Activated T-cell treated with anti-CD3 and anti-CD28 coated beads, Interleukin-2, amount 50 U/mL, for 4 hours (primary cell): ENCODE results near the gene NKAIN1. TPM values are rescaled to one million over a fixed set of nuclear protein-coding genes. Genes with fewer than 3 reads are reported as not detected.
"Not testable (repeated sequence)": the region's sequence is repeated elsewhere in the genome, so short reads cannot be mapped to it uniquely, and the experiment has no call there.

ENCODE experiments used
- ATAC-seq, 2 donors: fragments of 200-7000 bp; cut with Tn5 transposase; one replicate each; pipeline ENCODE4 v1.10.0; 2021
- DNase-seq: peaks from one replicate; pipeline ENCODE4 v3.0.0-alpha.2; 2020
- H3K27me3 Mint-ChIP-seq: one replicate; pipeline ENCODE4 v1.8.0; 2021; ENCODE audit warnings: low read depth, mixed read lengths
- H3K36me3 Mint-ChIP-seq: one replicate; pipeline ENCODE4 v1.8.0; 2022; ENCODE audit warnings: mixed read lengths; ENCODE audit not compliant: insufficient read depth
- H3K4me1 Mint-ChIP-seq: one replicate; pipeline ENCODE4 v1.8.0; 2021; ENCODE audit warnings: low read depth, mixed read lengths
- H3K4me3 Mint-ChIP-seq: one replicate; pipeline ENCODE4 v1.8.0; 2021; ENCODE audit warnings: mild to moderate bottlenecking, moderate library complexity, mixed read lengths
- H3K9me3 Mint-ChIP-seq: one replicate; pipeline ENCODE4 v1.8.0; 2021; ENCODE audit warnings: mixed read lengths
- total RNA-seq, 3 donors: library from RNA; stranded (reverse); gene quantifications; one replicate each; pipeline ENCODE4 v1.2.1, GENCODE V29; 2021

Gene NKAIN1
- under 1 TPM in 1 of 3 donors, not detected in 2; 0.15 TPM for total RNA-seq

DNA sequence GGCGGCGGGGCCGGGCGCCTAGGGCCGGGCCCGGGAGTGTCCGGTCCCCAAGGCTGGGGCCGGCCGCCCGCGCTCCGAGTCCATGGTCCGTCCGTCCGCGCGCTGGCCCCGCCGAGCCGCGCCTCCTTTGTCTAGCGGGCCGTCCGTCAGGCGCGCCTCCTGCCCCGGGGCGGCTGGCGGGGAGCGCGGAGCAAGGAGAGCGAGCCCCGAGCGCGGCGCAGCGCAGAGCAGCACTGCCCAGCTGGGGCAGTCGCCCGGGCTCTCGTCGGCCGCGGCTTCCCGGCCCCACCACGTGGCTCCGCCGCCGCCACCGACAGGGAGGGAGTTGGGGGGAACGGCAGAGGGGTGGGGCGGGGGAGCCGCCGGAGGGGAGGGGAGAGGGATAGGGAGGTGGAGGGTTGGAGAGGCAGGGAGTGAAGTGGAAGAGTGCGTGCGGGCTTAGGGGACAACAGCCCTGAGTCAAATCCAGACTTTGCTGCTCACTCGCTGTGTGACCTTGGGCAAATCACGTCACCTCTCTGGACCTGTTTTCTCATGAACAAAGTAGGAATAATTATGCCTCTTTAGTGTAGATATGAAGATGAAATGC, at the start of gene NKAIN1:
Gene NKAIN1, minus strand, starts transcription at position 235 of the 589 bp plus-strand sequence. CDS start 340 bp downstream, outside the sequence.
- H3K4me3 Mint-ChIP-seq, result peak within 1 kb of the TSS; percentile 45
- peaks cover 48% of the 10 kb centered on the region for H3K27me3 Mint-ChIP-seq
- H3K36me3 Mint-ChIP-seq, result peaks cover 1% of the 10 kb centered on the region
- peaks cover 19% of the 10 kb centered on the region for H3K4me1 Mint-ChIP-seq
- ATAC-seq (peak; percentile 28 to 41), DNase-seq (no peak)
- no peaks in the 10 kb centered on the region for H3K9me3 Mint-ChIP-seq

DNA sequence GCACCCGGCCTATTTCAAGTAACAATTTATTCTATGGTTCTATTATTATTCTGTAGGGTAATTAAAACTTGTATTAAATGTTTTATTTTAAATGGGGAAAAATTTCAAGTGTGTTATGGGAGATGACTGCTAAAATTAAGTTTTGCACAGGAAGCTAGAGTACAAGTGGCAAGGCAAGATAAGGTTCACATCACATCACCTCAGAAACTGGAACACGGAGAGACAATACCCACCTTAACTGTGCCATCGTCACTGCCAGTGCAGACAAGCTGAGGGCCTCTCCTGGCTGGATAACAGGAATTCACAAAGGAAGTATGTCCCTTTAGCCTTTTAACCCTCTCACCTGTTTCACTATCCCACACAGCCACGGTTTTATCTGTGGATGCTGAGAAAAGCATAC, 49.3 kb upstream of the NKAIN1 start:
- Mint-ChIP-seq H3K4me3 (no peak overlapping the region), H3K9me3 (no peaks in the 10 kb centered on the region), H3K27me3 (no peaks in the 10 kb centered on the region), H3K4me1 (peaks cover 5% of the 10 kb centered on the region), H3K36me3 (peaks cover 47% of the 10 kb centered on the region)
- no peak for ATAC-seq
- no peak for DNase-seq

DNA sequence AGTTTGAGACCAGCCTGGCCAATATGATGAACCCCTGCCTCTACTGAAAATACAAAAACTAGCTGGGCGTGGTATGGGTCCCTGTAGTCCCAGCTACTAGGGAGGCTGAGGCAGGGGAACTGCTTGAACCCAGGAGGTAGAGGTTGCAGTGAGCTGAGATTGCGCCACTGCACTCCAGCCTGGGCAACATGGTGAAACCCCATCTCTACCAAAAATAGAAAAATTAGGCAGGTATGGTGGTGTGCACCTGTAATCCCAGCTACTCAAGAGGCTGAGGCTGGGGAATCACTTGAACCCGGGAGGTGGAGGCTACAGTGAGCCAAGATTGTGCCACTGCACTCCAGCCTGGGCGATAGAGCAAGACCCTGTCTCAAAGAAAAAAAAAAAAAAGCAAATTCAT, 48.1 kb upstream of the NKAIN1 start:
- not testable (repeated sequence) for H3K9me3 Mint-ChIP-seq, H3K27me3 Mint-ChIP-seq, H3K4me1 Mint-ChIP-seq, DNase-seq, H3K4me3 Mint-ChIP-seq, ATAC-seq
- peaks cover 46% of the 10 kb centered on the region for H3K36me3 Mint-ChIP-seq

DNA sequence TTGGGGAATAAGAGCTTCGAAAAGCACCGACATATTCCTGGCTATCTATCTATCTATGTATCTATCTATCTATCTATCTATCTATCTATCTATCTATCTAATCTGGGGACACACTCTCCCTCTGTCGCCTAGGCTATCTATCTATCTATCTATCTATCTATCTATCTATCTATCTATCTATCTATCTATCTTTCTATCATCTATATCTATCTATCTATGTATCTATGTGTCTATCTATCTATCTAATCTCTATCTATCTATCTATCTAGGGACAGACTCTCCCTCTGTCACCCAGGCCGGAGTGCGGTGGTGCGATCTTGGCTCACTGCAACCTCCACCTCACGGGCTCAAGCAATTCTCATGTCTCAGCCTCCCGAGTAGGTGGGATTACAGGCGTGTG, 42.7 kb upstream of the NKAIN1 start:
- not testable (repeated sequence) for H3K9me3 Mint-ChIP-seq, DNase-seq, ATAC-seq, H3K27me3 Mint-ChIP-seq, H3K4me1 Mint-ChIP-seq, H3K4me3 Mint-ChIP-seq
- H3K36me3 Mint-ChIP-seq, result peaks cover 47% of the 10 kb centered on the region

DNA sequence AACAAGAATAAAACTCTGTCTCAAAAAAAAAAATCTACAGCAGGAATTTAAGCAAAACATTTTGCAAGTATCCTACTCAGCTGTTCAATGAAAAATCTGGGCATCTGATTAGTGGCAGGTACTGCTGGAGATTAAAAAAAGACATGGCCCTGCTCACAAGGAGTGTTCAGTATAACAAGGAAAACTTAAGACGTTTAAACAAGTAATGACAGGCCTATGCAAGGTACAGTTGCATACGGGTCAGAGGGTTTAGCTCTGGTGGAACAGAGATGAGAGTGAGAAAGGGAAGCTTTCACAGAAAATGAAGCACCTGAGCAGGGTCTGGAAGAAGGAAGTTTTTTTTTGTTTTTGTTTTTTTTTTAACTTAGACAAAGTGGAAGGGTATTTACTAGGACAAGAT, 33.9 kb upstream of the NKAIN1 start:
- ATAC-seq (no peak), DNase-seq (no peak)
- no peaks in the 10 kb centered on the region for H3K27me3 Mint-ChIP-seq
- no peak overlapping the region for H3K4me3 Mint-ChIP-seq
- H3K9me3 Mint-ChIP-seq, result no peaks in the 10 kb centered on the region
- H3K36me3 Mint-ChIP-seq, result peaks cover 40% of the 10 kb centered on the region
- peaks cover 1% of the 10 kb centered on the region for H3K4me1 Mint-ChIP-seq

DNA sequence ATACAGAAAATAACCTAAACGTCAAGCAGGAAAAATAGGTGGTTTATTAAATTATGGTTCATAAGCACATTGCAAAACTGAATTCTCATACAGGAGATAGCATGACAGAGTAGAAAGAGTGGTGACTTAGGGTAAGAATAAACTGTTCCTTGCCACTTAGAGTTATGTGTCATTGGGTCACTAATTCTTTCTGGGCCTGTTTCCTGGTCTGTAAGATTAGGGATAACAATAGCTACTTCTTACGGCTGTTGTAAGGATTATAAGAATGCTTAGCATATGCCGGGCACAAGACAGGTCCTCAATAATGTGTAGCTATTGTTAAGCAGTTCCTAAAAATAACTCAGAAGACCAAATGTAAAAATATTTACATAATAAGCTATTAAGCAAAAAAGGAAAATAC, 32.7 kb upstream of the NKAIN1 start:
- Mint-ChIP-seq H3K9me3 (no peaks in the 10 kb centered on the region), H3K36me3 (peaks cover 35% of the 10 kb centered on the region)

DNA sequence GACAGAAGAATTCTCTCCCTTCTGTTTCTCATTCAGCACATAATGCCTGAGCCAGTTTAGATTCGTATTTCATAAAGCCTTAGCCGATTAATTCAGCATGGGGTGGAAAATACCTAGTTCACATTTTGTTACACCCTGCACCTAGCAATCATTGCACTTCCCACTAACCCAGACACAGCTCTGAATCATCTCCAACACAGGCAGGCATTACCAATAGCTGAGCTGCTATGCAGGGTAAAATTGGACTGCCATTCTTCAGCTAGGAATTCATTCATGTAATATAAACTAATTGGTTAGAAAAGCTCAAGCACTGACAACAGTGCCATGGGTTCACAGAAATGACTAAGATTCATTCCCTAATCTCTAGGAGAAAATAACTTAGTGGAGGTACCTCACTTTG, 26.9 kb upstream of the NKAIN1 start:
- H3K4me1 Mint-ChIP-seq, result no peaks in the 10 kb centered on the region
- peaks cover 42% of the 10 kb centered on the region for H3K36me3 Mint-ChIP-seq
- no peaks in the 10 kb centered on the region for H3K27me3 Mint-ChIP-seq
- DNase-seq (no peak), ATAC-seq (no peak)
- no peak overlapping the region for H3K4me3 Mint-ChIP-seq
- H3K9me3 Mint-ChIP-seq, result no peaks in the 10 kb centered on the region

More for the DNA sequence above, 32.7 kb upstream of the NKAIN1 start:
- H3K4me3 Mint-ChIP-seq, result no peak overlapping the region
- H3K4me1 Mint-ChIP-seq, result peaks cover 1% of the 10 kb centered on the region
- H3K27me3 Mint-ChIP-seq, result no peaks in the 10 kb centered on the region
- no peak for ATAC-seq
- no peak for DNase-seq

DNA sequence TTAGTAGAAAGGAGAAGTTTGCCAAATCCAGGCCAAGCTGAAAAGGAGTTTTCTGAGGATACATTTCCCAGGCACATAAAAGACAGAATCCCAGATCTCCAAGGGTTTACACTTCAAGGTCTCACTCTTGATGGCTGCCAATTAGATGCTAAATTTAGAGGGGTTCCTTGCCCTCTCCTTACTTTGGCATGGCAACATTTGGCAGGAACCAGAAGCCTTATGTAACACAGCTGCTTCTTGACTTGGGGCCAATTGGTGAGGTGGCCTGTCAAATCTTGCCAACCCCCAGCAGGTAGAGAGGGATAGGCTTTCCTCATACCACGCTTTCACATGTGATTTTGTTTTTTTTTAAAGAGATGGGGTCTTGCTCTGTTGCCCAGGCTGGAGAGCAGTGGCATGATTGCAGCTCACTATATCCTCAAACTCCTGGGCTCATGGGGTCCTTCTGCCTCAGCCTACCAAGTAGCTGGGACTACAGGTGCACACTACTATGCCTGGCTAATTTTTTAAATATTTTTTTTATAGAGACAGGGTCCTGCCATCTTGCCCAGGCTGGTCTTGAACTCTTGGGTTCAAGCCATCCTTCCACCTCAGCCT, 25.2 kb upstream of the NKAIN1 start:
- ATAC-seq, result no peak
- H3K4me1 Mint-ChIP-seq, result no peaks in the 10 kb centered on the region
- H3K36me3 Mint-ChIP-seq, result peaks cover 40% of the 10 kb centered on the region

DNA sequence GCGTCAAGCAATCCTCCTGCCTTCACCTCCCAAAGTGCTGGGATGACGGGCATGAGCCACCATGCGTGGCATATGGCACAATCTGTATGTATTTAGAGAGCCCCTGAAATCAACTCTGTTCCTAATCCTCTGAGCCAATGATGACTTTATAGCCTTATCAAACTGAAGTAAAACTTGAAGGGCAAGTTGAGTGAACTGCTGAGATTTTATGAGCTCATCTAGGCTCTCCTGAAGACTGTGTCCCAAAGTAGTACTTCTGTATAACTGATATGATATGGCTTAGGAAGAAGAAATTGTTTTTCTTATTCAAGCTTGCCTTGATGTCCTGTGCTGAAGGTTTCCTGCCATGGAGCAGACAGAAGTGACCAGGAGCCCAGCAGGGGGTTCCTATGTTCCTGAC, 23.7 kb upstream of the NKAIN1 start:
- Mint-ChIP-seq H3K4me3 (no peak overlapping the region), H3K36me3 (peaks cover 41% of the 10 kb centered on the region), H3K9me3 (no peaks in the 10 kb centered on the region), H3K4me1 (no peaks in the 10 kb centered on the region), H3K27me3 (no peaks in the 10 kb centered on the region)
- DNase-seq, result no peak
- no peak for ATAC-seq

More for the DNA sequence above, 25.2 kb upstream of the NKAIN1 start:
- no peaks in the 10 kb centered on the region for H3K9me3 Mint-ChIP-seq
- H3K4me3 Mint-ChIP-seq, result no peak overlapping the region
- H3K27me3 Mint-ChIP-seq, result no peaks in the 10 kb centered on the region
- DNase-seq, result no peak

DNA sequence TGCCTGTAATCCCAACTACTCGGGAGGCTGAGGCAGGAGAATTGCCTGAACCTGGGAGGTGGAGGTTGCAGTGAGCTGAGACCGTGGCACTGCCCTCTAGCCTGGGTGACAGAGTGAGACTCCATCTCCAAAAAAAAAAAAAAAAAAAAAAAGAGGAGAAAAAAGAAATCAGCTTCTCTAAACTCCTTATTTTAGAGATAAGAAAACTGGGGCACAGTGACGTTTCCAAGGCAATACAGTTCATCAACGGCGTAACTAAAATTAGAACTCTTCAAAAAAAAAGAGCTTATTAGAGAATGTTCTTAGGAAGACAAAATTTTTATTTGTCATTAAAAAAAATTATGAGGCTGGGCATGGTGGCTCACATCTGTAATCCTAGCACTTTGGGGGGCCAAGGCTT, 22.7 kb upstream of the NKAIN1 start:
- DNase-seq, H3K4me3 Mint-ChIP-seq, H3K4me1 Mint-ChIP-seq, H3K27me3 Mint-ChIP-seq, H3K9me3 Mint-ChIP-seq, ATAC-seq: not testable (repeated sequence)
- H3K36me3 Mint-ChIP-seq, result peaks cover 47% of the 10 kb centered on the region

DNA sequence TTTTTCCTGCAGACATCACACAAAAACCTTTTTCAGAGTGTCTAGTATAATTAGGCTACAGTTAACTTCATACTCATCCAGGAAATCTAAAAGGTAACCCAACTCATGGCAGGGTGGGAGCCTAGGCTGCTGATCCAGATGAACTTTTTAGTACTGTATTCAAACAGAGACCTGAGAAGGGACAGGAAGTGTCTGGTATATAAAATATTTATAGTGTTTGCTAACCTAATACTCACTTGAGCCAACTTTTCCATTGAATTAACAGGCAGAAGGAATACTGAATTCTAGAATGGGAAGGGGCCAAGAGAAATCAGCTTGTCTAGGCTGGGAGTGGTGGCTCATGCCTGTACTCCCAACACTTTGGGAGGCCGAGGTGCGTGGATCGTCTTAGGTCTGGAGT, 22.2 kb upstream of the NKAIN1 start:
- no peaks in the 10 kb centered on the region for H3K4me1 Mint-ChIP-seq
- ATAC-seq, result no peak

DNA sequence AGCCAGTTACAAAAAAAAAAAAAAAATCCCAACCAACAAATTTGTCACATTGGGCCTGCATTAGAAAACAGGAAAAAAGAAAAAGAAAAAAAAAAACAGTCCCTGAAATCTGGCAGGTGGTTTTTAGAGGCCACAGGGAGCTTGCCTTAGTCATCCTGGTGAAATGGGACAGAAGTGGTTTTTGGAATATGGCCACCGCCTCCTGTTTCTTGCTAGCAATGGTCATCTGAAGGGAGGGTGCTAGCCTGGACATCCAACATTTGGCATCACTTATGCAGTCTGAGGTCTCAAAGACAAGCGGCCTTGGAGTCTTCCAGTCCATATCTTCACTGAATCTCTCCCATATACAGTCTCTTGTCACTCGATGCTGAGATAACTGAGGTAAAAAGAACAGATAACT, 20.1 kb upstream of the NKAIN1 start:
- Mint-ChIP-seq H3K27me3 (no peaks in the 10 kb centered on the region), H3K4me3 (no peak overlapping the region), H3K9me3 (no peaks in the 10 kb centered on the region), H3K4me1 (no peaks in the 10 kb centered on the region), H3K36me3 (peaks cover 30% of the 10 kb centered on the region)
- no peak for ATAC-seq
- no peak for DNase-seq

More for the DNA sequence above, 22.2 kb upstream of the NKAIN1 start:
- Mint-ChIP-seq H3K9me3 (no peaks in the 10 kb centered on the region), H3K4me3 (no peak overlapping the region), H3K27me3 (no peaks in the 10 kb centered on the region), H3K36me3 (peaks cover 43% of the 10 kb centered on the region)
- DNase-seq, result no peak

DNA sequence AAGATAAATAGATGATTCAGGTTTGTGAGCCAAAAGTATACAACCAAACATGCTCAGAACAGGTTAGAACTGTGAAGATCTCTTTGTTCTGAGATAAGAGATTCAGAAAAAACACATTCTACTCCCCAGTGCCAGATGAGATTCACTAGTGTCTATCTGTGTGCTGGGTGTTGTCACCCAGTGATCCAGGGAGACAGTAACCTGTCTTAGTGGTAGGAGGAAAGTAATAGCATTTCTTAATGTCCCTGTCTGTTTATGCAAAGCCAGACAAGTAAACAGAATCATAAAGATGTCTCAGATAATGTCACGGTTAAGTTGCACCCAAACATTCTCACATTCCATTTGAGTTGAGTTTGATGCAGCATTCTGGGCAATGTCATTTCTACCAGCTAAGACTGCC, 18.9 kb upstream of the NKAIN1 start:
- Mint-ChIP-seq H3K9me3 (no peaks in the 10 kb centered on the region), H3K27me3 (no peaks in the 10 kb centered on the region), H3K4me1 (no peaks in the 10 kb centered on the region), H3K4me3 (no peak overlapping the region), H3K36me3 (peaks cover 24% of the 10 kb centered on the region)
- DNase-seq (no peak), ATAC-seq (no peak)

DNA sequence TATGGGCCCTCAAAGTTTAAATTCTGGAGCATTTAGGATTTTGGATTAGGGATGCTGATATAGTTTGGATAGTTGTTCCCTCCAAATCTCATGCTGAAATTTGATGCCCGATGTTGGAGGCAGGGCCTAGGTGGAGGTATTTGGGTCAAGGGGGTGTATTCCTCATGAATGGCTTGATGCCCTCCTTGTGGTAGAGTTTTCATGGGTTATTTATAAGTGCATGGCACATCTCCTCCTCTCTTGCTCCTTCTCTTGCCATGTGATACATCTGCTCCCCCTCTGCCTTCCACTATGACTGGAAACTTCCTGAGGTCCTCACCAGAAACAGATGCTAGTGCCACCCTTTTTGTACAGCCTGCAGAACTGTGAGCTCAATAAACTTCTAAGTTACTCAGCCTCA, 17.5 kb upstream of the NKAIN1 start:
- Mint-ChIP-seq H3K27me3 (no peaks in the 10 kb centered on the region), H3K4me3 (no peak overlapping the region), H3K4me1 (no peaks in the 10 kb centered on the region), H3K36me3 (peaks cover 24% of the 10 kb centered on the region), H3K9me3 (no peaks in the 10 kb centered on the region)
- ATAC-seq, result no peak
- DNase-seq, result no peak

DNA sequence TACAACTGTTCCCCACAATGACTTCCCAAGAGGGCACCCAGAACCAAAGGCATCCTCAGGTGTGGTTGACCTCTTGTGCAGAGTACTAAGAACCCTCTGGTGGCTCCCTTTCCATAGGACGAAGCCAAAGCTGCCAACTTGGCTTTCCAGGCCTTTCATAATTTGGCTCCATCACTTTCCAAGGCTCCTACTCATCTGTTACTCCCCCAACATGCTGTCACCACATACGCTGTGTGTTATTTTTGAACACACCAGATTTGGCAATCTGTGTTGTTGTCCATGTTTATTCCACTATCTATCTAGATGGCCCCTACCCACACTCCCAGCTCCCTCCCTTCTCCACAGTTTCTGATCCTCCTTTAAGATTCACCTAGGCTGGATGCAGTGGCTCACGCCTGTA, 10.2 kb upstream of the NKAIN1 start:
- no peak for DNase-seq
- H3K4me3 Mint-ChIP-seq, result no peak overlapping the region
- H3K27me3 Mint-ChIP-seq, result no peaks in the 10 kb centered on the region
- no peak for ATAC-seq
- H3K9me3 Mint-ChIP-seq, result no peaks in the 10 kb centered on the region
- no peaks in the 10 kb centered on the region for H3K4me1 Mint-ChIP-seq
- no peaks in the 10 kb centered on the region for H3K36me3 Mint-ChIP-seq
